ENCODE data around the gene SHISA9.

- TF ChIP-seq CTCF (IDR thresholded peaks at IDR 0.05) (no peak), EZH2 (IDR thresholded peaks at IDR 0.05; ENCODE audit: borderline replicate concordance, insufficient read depth, low read depth, low read length, poor library complexity, severe bottlenecking) (no peak)
Measured at GRCh38 chr16:12994402-12994801, 93.0 kb downstream of the SHISA9 start.
